CD14-positive monocyte (primary cell): ENCODE data around the gene RBPMS2. TPM values are rescaled to one million over a fixed set of nuclear protein-coding genes. Genes with fewer than 3 reads are reported as not detected.
A peak's percentile ranks its signal among the peaks of the same experiment; 100 is the strongest.

Experiments
- DNase-seq, 3 donors: peaks; one replicate each; pipeline ENCODE4 v3.0.0-alpha.2; 2011 to 2022
- H2AFZ ChIP-seq: 2 replicates; pipeline ENCODE4 v1.6.0; 2012; ENCODE audit warnings: mild to moderate bottlenecking, low read depth, low read length, inconsistent platforms; ENCODE audit not compliant: insufficient read depth, poor library complexity, severe bottlenecking
- H3K27ac ChIP-seq, 2 donors: 1 replicate in 1 of 2; 2 replicates in 1 of 2; pipeline ENCODE4 v1.5.1; 2012 to 2013; ENCODE audit warnings: low read length in 2 of 2, control low read depth in 1 of 2, inconsistent platforms in 1 of 2, low read depth in 1 of 2, mild to moderate bottlenecking in 1 of 2
- H3K27me3 ChIP-seq, 2 donors: one replicate each; pipeline versions ENCODE4 v1.6.0 to v1.6.1; 2011 to 2013; ENCODE audit warnings: low read length in 2 of 2; ENCODE audit not compliant: control insufficient read depth in 2 of 2, insufficient read depth in 2 of 2
- H3K36me3 ChIP-seq, 2 donors: replicated peaks in 1 of 2; 1 replicate in 1 of 2; 2 replicates in 1 of 2; pipeline versions ENCODE4 v1.5.1 to v1.6.1; 2012 to 2013; ENCODE audit warnings: low read length in 2 of 2, control low read depth in 1 of 2, inconsistent platforms in 1 of 2, mild to moderate bottlenecking in 1 of 2; ENCODE audit not compliant: insufficient read depth in 2 of 2, control insufficient read depth in 1 of 2
- H3K4me1 ChIP-seq, 2 donors: 1 replicate in 1 of 2; 2 replicates in 1 of 2; pipeline versions ENCODE4 v1.5.1 to v1.6.1; 2012 to 2013; ENCODE audit warnings: low read length in 2 of 2, control low read depth in 1 of 2, inconsistent platforms in 1 of 2, mild to moderate bottlenecking in 1 of 2, moderate library complexity in 1 of 2; ENCODE audit not compliant: insufficient read depth in 2 of 2, control insufficient read depth in 1 of 2
- H3K4me2 ChIP-seq: replicated peaks from 2 replicates; pipeline ENCODE3; 2012; ENCODE audit warnings: low read length, moderate library complexity, mild to moderate bottlenecking; ENCODE audit not compliant: poor library complexity, severe bottlenecking; ENCODE audit errors: extremely low read depth
- H3K4me3 ChIP-seq, 3 experiments: fragments of 200-600 bp in 1 of 3; sonication (generic) in 1 of 3; replicated peaks in 1 of 3; 1 replicate in 2 of 3; 2 replicates in 1 of 3; pipeline ENCODE4 v1.5.1; 2011 to 2013; ENCODE audit warnings: low read length in 3 of 3, mild to moderate bottlenecking in 3 of 3, control low read depth in 2 of 3, low read depth in 2 of 3, inconsistent platforms in 1 of 3, moderate library complexity in 1 of 3
- H3K79me2 ChIP-seq: 2 replicates; pipeline ENCODE4 v1.6.0; 2012; ENCODE audit warnings: mild to moderate bottlenecking, control low read depth, inconsistent platforms, low read length, moderate library complexity; ENCODE audit not compliant: insufficient read depth
- H3K9ac ChIP-seq: 2 replicates; pipeline ENCODE4 v1.6.0; 2017; ENCODE audit warnings: low read length, mild to moderate bottlenecking; ENCODE audit not compliant: insufficient read depth, poor library complexity, severe bottlenecking
- H3K9me3 ChIP-seq, 2 donors: replicated peaks in 1 of 2; 1 replicate in 1 of 2; 2 replicates in 1 of 2; pipeline versions ENCODE4 v1.5.1 to v1.6.1; 2012 to 2013; ENCODE audit warnings: low read length in 2 of 2, control low read depth in 1 of 2; ENCODE audit not compliant: control insufficient read depth in 1 of 2, insufficient read depth in 1 of 2
- H4K20me1 ChIP-seq: 2 replicates; pipeline ENCODE4 v1.6.0; 2012; ENCODE audit warnings: mild to moderate bottlenecking, low read length, control low read depth, moderate library complexity; ENCODE audit not compliant: insufficient read depth
- H3K27ac Mint-ChIP-seq, 7 donors: one replicate each; pipeline ENCODE4 v1.8.0; 2020; ENCODE audit warnings: mild to moderate bottlenecking in 7 of 7, mixed read lengths in 7 of 7, moderate library complexity in 6 of 7, inconsistent platforms in 2 of 7
- H3K27me3 Mint-ChIP-seq, 3 donors: one replicate each; pipeline ENCODE4 v1.8.0; 2021 to 2022; ENCODE audit warnings: low read depth in 3 of 3, mild to moderate bottlenecking in 3 of 3, mixed read lengths in 3 of 3, moderate library complexity in 3 of 3, inconsistent platforms in 1 of 3
- H3K36me3 Mint-ChIP-seq, 2 donors: one replicate each; pipeline ENCODE4 v1.8.0; 2020; ENCODE audit warnings: mixed read lengths in 2 of 2, inconsistent platforms in 1 of 2, mild to moderate bottlenecking in 1 of 2
- H3K4me1 Mint-ChIP-seq: one replicate; pipeline ENCODE4 v1.8.0; 2020; ENCODE audit warnings: mild to moderate bottlenecking, mixed read lengths
- H3K4me3 Mint-ChIP-seq, 2 donors: one replicate each; pipeline ENCODE4 v1.8.0; 2020; ENCODE audit warnings: mild to moderate bottlenecking in 2 of 2, mixed read lengths in 2 of 2, moderate library complexity in 1 of 2
- H3K9me3 Mint-ChIP-seq, 7 donors: one replicate each; pipeline ENCODE4 v1.8.0; 2020 to 2022; ENCODE audit warnings: mixed read lengths in 7 of 7, mild to moderate bottlenecking in 6 of 7, moderate library complexity in 6 of 7, inconsistent platforms in 2 of 7
- CTCF ChIP-seq: fragments of 200-600 bp; IDR thresholded peaks from one replicate; pipeline ENCODE4 v1.8.0; 2022; ENCODE audit warnings: antibody characterized with exemption, mild to moderate bottlenecking
- WGBS: methylation state at CpG from one replicate; pipeline ENCODE4 v1.1.5; 2013; ENCODE audit warnings: missing lambda C conversion rate; ENCODE audit not compliant: insufficient coverage; 5-methylcytosine and 5-hydroxymethylcytosine counted together
- intact Hi-C, 2 donors: fragments of 100-400 bp; cut with micrococcal nuclease; formaldehyde crosslinking; loops; one replicate each; pipeline versions ENCODE4 v1.15.0 to v1.15.1; 2023
- polyA plus RNA-seq, 3 donors: library from polyadenylated mRNA; depleted of rRNA in 1 of 3; unstranded in 2 of 3; stranded (reverse) in 1 of 3; fragments of 300-500 nt in 2 of 3; fragments of >200 nt in 1 of 3; fragmentation: Illumina TruSeq in 2 of 3; gene quantifications; 1 replicate in 2 of 3; 2 replicates in 1 of 3; pipeline ENCODE4 v1.2.3, GENCODE V29; 2012 to 2021

Gene RBPMS2
- polyA plus RNA-seq, 3 donors = not detected

GRCh38 chr15:64774629-64775493, 528 bp downstream of the RBPMS2 start:
- no peak overlapping the region for H3K27ac ChIP-seq
- Mint-ChIP-seq H3K36me3 (peaks cover 4 to 6% of the 10 kb centered on the region in 2 donors), H3K4me1 (peaks cover 5% of the 10 kb centered on the region), H3K9me3 (peaks cover 0 to 13% (median 5%) of the 10 kb centered on the region in 7 donors), H3K4me3 (peak overlapping the region; percentile 61 to 89), H3K27ac (peak overlapping the region in 1 of 7 donors; percentile 8), H3K27me3 (peaks cover 64 to 81% (median 71%) of the 10 kb centered on the region in 3 donors)
- peak overlapping the region; percentile 15 for H3K9ac ChIP-seq
- DNase-seq = no peak
- intact Hi-C loops = no loop called here
- peaks cover 5 to 24% of the 10 kb centered on the region in 2 donors for H3K9me3 ChIP-seq
- TF ChIP-seq CTCF = no peak
- peak overlapping the region; percentile 74 for H3K4me2 ChIP-seq
- no peaks in the 10 kb centered on the region for H3K79me2 ChIP-seq
- H2AFZ ChIP-seq = no peak overlapping the region
- H3K4me3 ChIP-seq = peak overlapping the region in 1 of 3 experiments; percentile 59
- no peaks in the 10 kb centered on the region for H4K20me1 ChIP-seq
- WGBS = 2% methylated on average over 105 of the region's 115 CpGs
- peaks cover 2 to 14% of the 10 kb centered on the region in 2 donors for H3K4me1 ChIP-seq
- no peaks in the 10 kb centered on the region for H3K36me3 ChIP-seq
- peaks cover 40 to 67% of the 10 kb centered on the region in 2 donors for H3K27me3 ChIP-seq

GRCh38 chr15:64774037-64774628, 1.3 kb downstream of the RBPMS2 start:
- DNase-seq = no peak
- peaks cover 0 to 13% (median 5%) of the 10 kb centered on the region in 7 donors for H3K9me3 Mint-ChIP-seq
- Histone ChIP-seq H3K4me2 (peak overlapping the region; percentile 74), H3K36me3 (no peaks in the 10 kb centered on the region), H3K9ac (no peak overlapping the region), H3K79me2 (no peaks in the 10 kb centered on the region), H2AFZ (no peak overlapping the region), H3K9me3 (peaks cover 5 to 24% of the 10 kb centered on the region in 2 donors), H3K27me3 (peaks cover 40 to 65% of the 10 kb centered on the region in 2 donors), H3K27ac (no peak overlapping the region), H3K4me1 (peaks cover 2 to 14% of the 10 kb centered on the region in 2 donors), H4K20me1 (no peaks in the 10 kb centered on the region), H3K4me3 (peak overlapping the region in 1 of 3 experiments; percentile 59)
- peaks cover 5% of the 10 kb centered on the region for H3K4me1 Mint-ChIP-seq
- peaks cover 4 to 6% of the 10 kb centered on the region in 2 donors for H3K36me3 Mint-ChIP-seq
- H3K4me3 Mint-ChIP-seq = peak overlapping the region; percentile 61 to 89
- WGBS = 89% methylated on average over 19 of the region's 21 CpGs
- H3K27me3 Mint-ChIP-seq = peaks cover 64 to 77% (median 74%) of the 10 kb centered on the region in 3 donors
- TF ChIP-seq CTCF = no peak
- peak overlapping the region in 1 of 7 donors; percentile 8 for H3K27ac Mint-ChIP-seq
- intact Hi-C loops = no loop called here
